HG03060 (cell line): Measurements from ENCODE around the gene TUBB4B.
A peak's percentile ranks its signal among the peaks of the same experiment; 100 is the strongest.
"Not testable (repeated sequence)": the region's sequence is repeated elsewhere in the genome, so short reads cannot be mapped to it uniquely, and the experiment has no call there.

ENCODE experiments used
- ATAC-seq: cut with Tn5 transposase; IDR thresholded peaks from one replicate; pipeline ENCODE4 v1.9.1; 2021; ENCODE audit warnings: low read depth, moderate number of reproducible peaks; ENCODE audit not compliant: unreplicated experiment

The TUBB4B gene

DNA sequence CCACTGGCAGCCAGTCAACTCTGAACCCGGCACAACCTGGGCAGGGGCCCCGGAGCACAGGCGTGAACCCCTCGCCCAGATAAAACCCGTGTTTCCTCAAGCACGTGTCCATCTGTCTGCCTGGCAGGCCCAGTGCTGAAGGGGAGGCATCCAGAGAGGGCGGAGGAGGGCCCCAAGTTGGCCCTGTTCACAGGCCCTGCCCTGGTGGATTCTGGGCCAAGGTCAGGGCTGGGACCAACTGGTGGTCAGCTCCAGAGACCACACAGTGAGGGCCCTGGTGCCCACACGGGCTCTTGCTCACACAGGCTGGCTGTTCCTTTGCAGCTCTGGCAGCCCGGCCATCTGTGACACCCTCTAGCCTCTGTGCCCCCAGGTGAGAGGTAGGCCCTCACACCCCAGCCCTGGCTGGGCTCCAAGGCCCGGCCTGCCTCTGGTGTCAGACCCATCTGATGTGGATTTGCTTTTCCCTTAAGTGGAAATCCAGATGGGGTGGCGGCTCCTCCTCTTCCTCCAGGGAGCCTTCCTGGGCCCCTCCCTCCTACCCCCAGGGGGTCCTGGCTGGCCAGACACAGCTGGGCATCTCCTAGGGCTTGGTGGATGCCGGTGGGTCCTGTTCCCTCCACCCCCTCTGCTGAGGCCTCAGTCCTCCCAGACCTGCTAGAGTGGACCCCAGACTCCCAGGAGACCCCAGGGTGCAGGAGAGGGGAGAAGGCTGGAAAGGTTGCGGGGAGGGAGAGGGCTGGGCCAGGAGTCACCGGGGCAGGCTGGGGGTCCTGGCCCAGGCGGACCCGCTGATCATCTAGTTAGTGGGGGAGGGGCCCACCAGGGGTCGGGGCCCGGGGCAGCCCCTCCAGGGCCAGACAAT lies 9.5 kb downstream of the TUBB4B start:
- no peak for ATAC-seq

DNA sequence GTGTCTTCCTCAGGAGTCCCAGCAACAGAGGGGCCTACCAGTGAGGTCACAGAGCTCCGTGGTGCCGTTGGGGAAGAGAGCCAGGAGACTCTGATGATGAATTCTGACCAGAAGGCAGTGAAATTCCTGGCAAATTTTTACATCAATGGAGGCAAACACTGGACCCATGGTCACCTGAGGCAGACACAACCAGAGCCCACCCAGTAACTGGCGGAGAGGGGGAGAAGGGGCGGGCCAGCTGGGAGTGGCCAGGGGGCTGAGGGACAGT lies 10.0 kb downstream of the TUBB4B start, which contains the start of gene STPG3:
Gene STPG3, plus strand, starts transcription at position 93 of the 268 bp plus-strand sequence. Its CDS starts 1 bp downstream, at position 94.
- ATAC-seq: no peak

DNA sequence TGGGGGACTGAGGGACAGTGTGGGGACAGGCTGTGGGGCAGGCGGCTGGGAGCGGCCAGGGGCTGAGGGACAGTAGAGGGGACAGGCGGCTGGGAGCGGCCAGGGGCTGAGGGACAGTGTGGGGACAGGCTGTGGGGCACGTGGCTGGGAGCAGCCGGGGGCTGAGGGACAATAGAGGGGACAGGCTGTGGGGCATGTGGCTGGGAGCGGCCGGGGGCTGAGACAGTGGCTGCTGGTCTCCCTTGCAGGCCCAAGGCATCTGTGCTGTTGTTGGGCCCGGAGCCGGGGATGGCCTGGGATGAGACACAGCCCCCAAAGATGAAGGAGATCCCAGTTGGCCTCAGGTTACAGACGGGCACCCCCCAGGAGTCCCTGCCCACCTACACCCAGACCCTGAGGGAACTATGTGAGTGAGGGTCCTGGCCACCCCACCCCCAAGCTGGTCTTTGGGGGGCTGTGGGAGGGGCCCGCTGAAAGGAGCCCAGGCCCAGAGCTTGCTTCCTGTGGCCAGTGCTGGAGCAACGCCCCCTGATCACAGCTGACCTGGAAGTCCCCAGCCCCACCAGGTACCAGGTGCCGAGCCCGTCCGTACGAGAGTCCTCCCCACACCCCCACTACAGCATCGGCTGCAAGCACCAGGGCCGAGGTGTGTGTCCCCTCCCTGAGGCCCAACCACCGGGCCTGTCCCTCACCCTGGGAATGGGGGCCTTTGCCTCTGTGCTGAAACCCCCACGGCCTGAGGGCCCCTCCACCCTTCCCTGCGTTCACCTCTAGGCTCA lies 10.6 kb downstream of the TUBB4B start:
- ATAC-seq: no peak

- no peak for ATAC-seq
Measured at GRCh38 chr9:137252555-137253506, 11.7 kb downstream of the TUBB4B start.

DNA sequence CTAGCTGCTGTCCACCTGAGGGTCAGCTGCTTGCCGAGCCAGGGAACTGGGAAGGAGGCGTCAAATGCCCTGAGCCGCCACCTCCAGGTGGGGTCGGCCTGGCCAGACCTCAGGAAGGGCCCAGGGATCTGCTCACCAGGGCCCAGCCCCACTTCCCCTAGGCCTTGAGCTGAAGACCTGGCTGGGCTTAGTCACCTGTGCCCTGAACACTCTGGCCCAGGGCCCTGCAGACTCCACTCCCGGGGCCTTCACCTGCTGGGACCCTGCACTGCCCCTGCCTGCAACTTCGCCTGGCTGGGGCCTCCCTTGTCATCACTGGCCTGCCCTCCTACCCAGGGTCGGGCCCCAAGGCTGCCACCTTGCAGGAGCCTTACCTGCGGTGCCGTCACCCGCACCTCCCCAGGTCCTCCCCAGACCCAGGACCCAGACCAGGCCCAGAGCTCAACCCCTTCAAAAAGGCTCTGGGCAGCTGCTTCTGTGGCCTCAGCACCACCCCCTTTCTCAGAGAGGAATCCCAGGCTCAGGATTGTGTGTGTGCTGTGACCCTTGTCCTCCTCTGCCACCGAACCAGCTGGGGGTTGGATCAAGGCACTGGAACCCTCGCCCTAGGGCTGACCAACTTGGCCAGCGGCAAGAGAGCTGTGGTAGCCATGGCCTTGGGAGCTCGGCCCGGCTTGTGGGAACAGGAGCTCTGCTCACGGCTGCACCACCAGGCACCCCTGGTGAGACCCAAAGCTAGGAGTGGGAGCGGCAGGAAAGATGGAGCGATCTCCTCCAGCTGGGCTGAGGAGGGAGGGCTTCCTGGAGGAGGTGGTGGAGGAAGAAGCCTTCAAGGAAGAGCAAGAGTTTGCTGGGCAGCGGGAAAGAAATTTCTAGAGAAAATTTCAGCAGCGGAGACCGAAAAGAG lies 12.9 kb downstream of the TUBB4B start:
- ATAC-seq: no peak

GRCh38 chr9:137254624-137255447 lies 13.7 kb downstream of the TUBB4B start, which contains the start of gene NELFB:
TSS of gene NELFB (plus strand) at chr9:137255327.
- peak; percentile 29 for ATAC-seq

- ATAC-seq: peak; percentile 20
Measured at GRCh38 chr9:137255448-137256114, 14.5 kb downstream of the TUBB4B start.

DNA sequence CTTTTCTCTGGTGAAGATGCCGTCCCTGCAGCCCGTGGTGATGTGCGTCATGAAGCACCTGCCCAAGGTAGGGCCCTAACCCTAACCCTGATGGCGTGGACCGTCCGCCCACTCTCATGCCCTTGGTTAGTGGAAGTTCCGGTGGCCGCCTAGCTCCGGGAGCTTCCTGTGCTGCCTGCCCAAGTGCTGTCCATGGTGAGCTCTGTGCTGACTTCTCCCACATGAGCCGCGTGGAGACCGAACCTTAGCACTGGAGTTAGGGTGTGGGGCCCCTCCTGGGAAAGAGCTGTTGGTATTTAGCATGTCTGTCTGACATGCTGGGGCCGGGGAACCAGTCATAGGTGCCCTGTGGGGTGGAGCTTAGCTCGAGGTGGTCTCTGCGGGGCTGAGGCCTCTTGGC lies 15.3 kb downstream of the TUBB4B start:
- no peak for ATAC-seq

GRCh38 chr9:137256856-137257255 lies 15.8 kb downstream of the TUBB4B start:
- ATAC-seq: no peak

GRCh38 chr9:137262173-137262908 lies 21.3 kb downstream of the TUBB4B start:
- ATAC-seq: not testable (repeated sequence)

DNA sequence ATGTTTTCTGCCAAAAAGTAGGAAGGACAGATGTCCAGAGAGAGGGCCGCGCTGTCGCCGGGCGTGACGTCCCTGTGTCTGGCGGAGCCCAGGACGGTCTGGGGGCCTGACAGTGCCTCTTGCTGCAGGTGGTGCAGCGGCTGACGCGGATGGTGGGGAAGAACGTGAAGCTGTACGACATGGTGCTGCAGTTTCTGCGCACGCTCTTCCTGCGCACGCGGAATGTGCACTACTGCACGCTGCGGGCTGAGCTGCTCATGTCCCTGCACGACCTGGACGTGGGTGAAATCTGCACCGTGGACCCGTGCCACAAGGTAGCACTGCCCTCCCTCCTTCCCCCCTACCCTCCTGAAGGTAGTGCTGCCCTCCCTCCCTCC lies 21.8 kb downstream of the TUBB4B start:
- no peak for ATAC-seq

- ATAC-seq: no peak
Measured at GRCh38 chr9:137263506-137263905, 22.4 kb downstream of the TUBB4B start.

GRCh38 chr9:137264067-137264466 lies 23.0 kb downstream of the TUBB4B start:
- ATAC-seq: no peak

- ATAC-seq: no peak
Measured at GRCh38 chr9:137265496-137266161, 24.5 kb downstream of the TUBB4B start.

GRCh38 chr9:137266162-137266527 lies 25.1 kb downstream of the TUBB4B start:
- no peak for ATAC-seq

GRCh38 chr9:137266585-137267453 lies 25.7 kb downstream of the TUBB4B start:
- ATAC-seq: no peak
